Measurements from ENCODE around the gene MRPL21.
A peak's percentile ranks its signal among the peaks of the same experiment; 100 is the strongest.
"Not testable (repeated sequence)": the region's sequence is repeated elsewhere in the genome, so short reads cannot be mapped to it uniquely, and the experiment has no call there.

Gene MRPL21

GRCh38 chr11:68896171-68896959 is 7.3 kb downstream of the MRPL21 start:
- no peak for TF ChIP-seq CTCF (conservative IDR thresholded peaks at IDR 0.05; ENCODE audit: low read depth, low read length)
- no peak for DNase-seq (ENCODE audit: low read depth)
- no peak overlapping the region for H3K4me3 ChIP-seq (ENCODE audit: low read depth, low read length)

GRCh38 chr11:68893282-68893681 is 10.3 kb downstream of the MRPL21 start:
- DNase-seq (ENCODE audit: low read depth): no peak
- no peak for TF ChIP-seq CTCF (conservative IDR thresholded peaks at IDR 0.05; ENCODE audit: low read depth, low read length)
- no peak overlapping the region for H3K4me3 ChIP-seq (ENCODE audit: low read depth, low read length)

GRCh38 chr11:68892576-68892975 is 11.1 kb downstream of the MRPL21 start:
- TF ChIP-seq CTCF (conservative IDR thresholded peaks at IDR 0.05; ENCODE audit: low read depth, low read length): no peak
- DNase-seq (ENCODE audit: low read depth): no peak
- no peak overlapping the region for H3K4me3 ChIP-seq (ENCODE audit: low read depth, low read length)

GRCh38 chr11:68891351-68891948 is 12.2 kb downstream of the MRPL21 start:
- DNase-seq (ENCODE audit: low read depth): no peak

GRCh38 chr11:68890490-68891231 is 13.0 kb downstream of the MRPL21 start:
- no peak overlapping the region for H3K4me3 ChIP-seq (ENCODE audit: low read depth, low read length)
- no peak for TF ChIP-seq CTCF (conservative IDR thresholded peaks at IDR 0.05; ENCODE audit: low read depth, low read length)
- DNase-seq (ENCODE audit: low read depth): peak; percentile 93

More at GRCh38 chr11:68891351-68891948, 12.2 kb downstream of the MRPL21 start:
- TF ChIP-seq CTCF (conservative IDR thresholded peaks at IDR 0.05; ENCODE audit: low read depth, low read length): no peak
- H3K4me3 ChIP-seq (ENCODE audit: low read depth, low read length): peak overlapping the region; percentile 20

- peak; percentile 84 for TF ChIP-seq CTCF (conservative IDR thresholded peaks at IDR 0.05; ENCODE audit: low read depth, low read length)
- DNase-seq (ENCODE audit: low read depth): peak; percentile 89
- no peak overlapping the region for H3K4me3 ChIP-seq (ENCODE audit: low read depth, low read length)
Observed at GRCh38 chr11:68889948-68890446, 13.6 kb downstream of the MRPL21 start.

- not testable (repeated sequence) for DNase-seq (ENCODE audit: low read depth); H3K4me3 ChIP-seq (ENCODE audit: low read depth, low read length)
Observed at GRCh38 chr11:68884827-68885226, 18.8 kb downstream of the MRPL21 start.
